Neural cell (in vitro differentiated cells): ENCODE measurements around the gene RHO. TPM values are rescaled to one million over a fixed set of nuclear protein-coding genes. Genes with fewer than 3 reads are reported as not detected.

ENCODE experiments used
- H2AFZ ChIP-seq: fragments of 200-600, 300-800 bp; sonication (generic), shearing (Covaris generic); 2 replicates; pipeline ENCODE4 v1.6.0; 2014; ENCODE audit warnings: low read depth, mild to moderate bottlenecking, antibody characterized with exemption, low read length, moderate library complexity
- H3F3A ChIP-seq: fragments of 200-600 bp; shearing (Covaris generic); 2 replicates; pipeline ENCODE4 v1.6.1; 2016; ENCODE audit warnings: mild to moderate bottlenecking, moderate library complexity, mixed read lengths, antibody characterized with exemption, low read length; ENCODE audit not compliant: insufficient read depth, poor library complexity, severe bottlenecking
- H3K27ac ChIP-seq: fragments of 200-600, 300-800 bp; sonication (generic), shearing (Covaris generic); 2 replicates; pipeline ENCODE4 v1.5.1; 2014; ENCODE audit warnings: mild to moderate bottlenecking, low read length, moderate library complexity
- H3K27me3 ChIP-seq: fragments of 300-800, 200-600 bp; sonication (generic), shearing (Covaris generic); 2 replicates; pipeline ENCODE4 v1.6.0; 2014; ENCODE audit warnings: mild to moderate bottlenecking, low read depth, low read length, moderate library complexity; ENCODE audit not compliant: insufficient read depth
- H3K36me3 ChIP-seq: fragments of 300-800, 200-600 bp; sonication (generic), shearing (Covaris generic); 2 replicates; pipeline ENCODE4 v1.5.1; 2014; ENCODE audit warnings: mild to moderate bottlenecking, antibody characterized with exemption, low read length, moderate library complexity; ENCODE audit not compliant: insufficient read depth
- H3K4me2 ChIP-seq: fragments of 300-800, 200-600 bp; sonication (generic), shearing (Covaris generic); 2 replicates; pipeline ENCODE4 v1.6.0; 2014; ENCODE audit warnings: mild to moderate bottlenecking, low read length
- H3K4me3 ChIP-seq: fragments of 300-800, 200-600 bp; sonication (generic), shearing (Covaris generic); 2 replicates; pipeline ENCODE4 v1.5.1; 2014; ENCODE audit warnings: mild to moderate bottlenecking, low read length, moderate library complexity
- H3K79me2 ChIP-seq: fragments of 200-600 bp; shearing (Covaris generic); replicated peaks from 2 replicates; pipeline ENCODE4 v1.6.0; 2014; ENCODE audit warnings: mild to moderate bottlenecking, low read length, moderate library complexity; ENCODE audit not compliant: insufficient read depth
- H3K9ac ChIP-seq: fragments of 300-800, 200-600 bp; sonication (generic), shearing (Covaris generic); 2 replicates; pipeline ENCODE4 v1.6.1; 2016; ENCODE audit warnings: mild to moderate bottlenecking, low read length, mixed read lengths
- H3K9me2 ChIP-seq: fragments of 200-600 bp; shearing (Covaris generic); 2 replicates; pipeline ENCODE4 v1.6.1; 2016; ENCODE audit warnings: mild to moderate bottlenecking, low read length, mixed read lengths; ENCODE audit not compliant: insufficient read depth
- H3K9me3 ChIP-seq: fragments of 200-600, 300-800 bp; sonication (generic), shearing (Covaris generic); 2 replicates; pipeline ENCODE4 v1.6.1; 2016; ENCODE audit warnings: mild to moderate bottlenecking, mixed run types, low read length, moderate library complexity, mixed read lengths
- H4K20me1 ChIP-seq: fragments of 200-600 bp; shearing (Covaris generic); 2 replicates; pipeline ENCODE4 v1.6.1; 2016; ENCODE audit warnings: mild to moderate bottlenecking, mixed run types; ENCODE audit not compliant: insufficient read depth
- CTCF ChIP-seq: fragments of 450-650 bp; IDR thresholded peaks from 2 replicates; pipeline ENCODE4 v1.5.1; 2014; ENCODE audit warnings: antibody characterized with exemption, mild to moderate bottlenecking, moderate library complexity; ENCODE audit not compliant: poor library complexity, severe bottlenecking
- EP300 ChIP-seq: fragments of 450-650 bp; conservative IDR thresholded peaks from 2 replicates; pipeline ENCODE4 v1.6.1; 2014; ENCODE audit warnings: antibody characterized with exemption, mild to moderate bottlenecking, moderate library complexity; ENCODE audit not compliant: poor library complexity, severe bottlenecking
- EZH2 ChIP-seq: fragments of 200-600, 300-800 bp; shearing (Covaris generic), sonication (generic); IDR thresholded peaks from 2 replicates; pipeline ENCODE4 v1.6.1; 2014; ENCODE audit warnings: antibody characterized with exemption, low read length, borderline replicate concordance, mild to moderate bottlenecking; ENCODE audit not compliant: insufficient read depth, poor library complexity, severe bottlenecking
- MXI1 ChIP-seq: fragments of 450-650 bp; conservative IDR thresholded peaks from 2 replicates; pipeline ENCODE4 v1.6.1; 2014; ENCODE audit warnings: antibody characterized with exemption, mild to moderate bottlenecking; ENCODE audit not compliant: poor library complexity, severe bottlenecking
- POLR2AphosphoS5 ChIP-seq: IDR thresholded peaks from 2 replicates; pipeline ENCODE4 v1.6.1; 2012
- RAD21 ChIP-seq: fragments of 450-650 bp; conservative IDR thresholded peaks from 2 replicates; pipeline ENCODE4 v1.6.1; 2014; ENCODE audit warnings: antibody characterized with exemption, mild to moderate bottlenecking, moderate library complexity
- REST ChIP-seq: IDR thresholded peaks from 2 replicates; pipeline ENCODE4 v1.6.1; 2012; ENCODE audit warnings: borderline replicate concordance
- SMC3 ChIP-seq: fragments of 450-650 bp; conservative IDR thresholded peaks from 2 replicates; pipeline ENCODE4 v1.6.1; 2014; ENCODE audit warnings: antibody characterized with exemption, mild to moderate bottlenecking, moderate library complexity; ENCODE audit not compliant: poor library complexity
- TAF1 ChIP-seq: IDR thresholded peaks from 2 replicates; pipeline ENCODE4 v1.6.1; 2012; ENCODE audit warnings: low read depth
- polyA plus RNA-seq: library from polyadenylated mRNA; depleted of rRNA; stranded (reverse); fragments of >200 nt; gene quantifications from 2 replicates; pipeline ENCODE4 v1.2.3, GENCODE V29; 2014

The RHO gene
- polyA plus RNA-seq, 1 donor from 2014 or later, result not detected

GRCh38 chr3:129519449-129519848 is 9.0 kb upstream of the RHO start:
- Histone ChIP-seq H3K27me3 (no peaks in the 10 kb centered on the region), H3K36me3 (no peaks in the 10 kb centered on the region), H3F3A (no peaks in the 10 kb centered on the region), H2AFZ (no peak overlapping the region), H3K27ac (no peak overlapping the region), H3K4me2 (no peak overlapping the region), H3K9me2 (no peaks in the 10 kb centered on the region), H3K4me3 (no peak overlapping the region), H3K9me3 (no peaks in the 10 kb centered on the region), H3K79me2 (no peaks in the 10 kb centered on the region), H4K20me1 (no peaks in the 10 kb centered on the region), H3K9ac (no peak overlapping the region)
- TF ChIP-seq TAF1 (no peak), POLR2AphosphoS5 (no peak), SMC3 (no peak)

GRCh38 chr3:129519896-129520715 is 8.3 kb upstream of the RHO start:
- H3K4me2 ChIP-seq, result no peak overlapping the region
- H3K9me3 ChIP-seq, result no peaks in the 10 kb centered on the region
- no peak overlapping the region for H3K27ac ChIP-seq
- H3K9me2 ChIP-seq, result no peaks in the 10 kb centered on the region
- H3K79me2 ChIP-seq, result no peaks in the 10 kb centered on the region
- TF ChIP-seq TAF1 (no peak), RAD21 (no peak), SMC3 (no peak), POLR2AphosphoS5 (no peak), REST (no peak), CTCF (no peak), EP300 (no peak), EZH2 (no peak), MXI1 (no peak)
- no peak overlapping the region for H2AFZ ChIP-seq
- no peak overlapping the region for H3K4me3 ChIP-seq
- no peaks in the 10 kb centered on the region for H3K36me3 ChIP-seq
- no peaks in the 10 kb centered on the region for H3F3A ChIP-seq
- H4K20me1 ChIP-seq, result no peaks in the 10 kb centered on the region
- H3K9ac ChIP-seq, result no peak overlapping the region
- no peaks in the 10 kb centered on the region for H3K27me3 ChIP-seq
